GM12878 (cell line): ENCODE measurements around the gene PSRC1.

Source experiments
- BACH1 ChIP-seq: fragments of 450-650 bp; IDR thresholded peaks from 2 replicates; pipeline ENCODE4 v1.6.1; 2017; ENCODE audit warnings: mild to moderate bottlenecking, borderline replicate concordance
- CTCF ChIP-seq, 3 experiments: IDR thresholded peaks in 2 of 3; conservative IDR thresholded peaks in 1 of 3; 2 replicates each; pipeline ENCODE4 v1.5.1; 2011; ENCODE audit warnings: low read depth in 3 of 3, low read length in 3 of 3, mild to moderate bottlenecking in 3 of 3, control low read depth in 2 of 3, moderate library complexity in 2 of 3, inconsistent platforms in 1 of 3, mixed read lengths in 1 of 3; ENCODE audit not compliant: control insufficient read depth in 2 of 3, insufficient read depth in 1 of 3; ENCODE audit errors: extremely low read depth in 1 of 3
- EP300 ChIP-seq, 2 experiments: fragments of 150-350 bp in 1 of 2; IDR thresholded peaks; 2 replicates each; pipeline ENCODE4 v1.6.1; 2011 to 2012; ENCODE audit warnings: low read depth in 2 of 2, low read length in 2 of 2, borderline replicate concordance in 1 of 2, improper control_type of control experiment in 1 of 2, inconsistent platforms in 1 of 2; ENCODE audit not compliant: control insufficient read depth in 1 of 2
- ESRRA ChIP-seq: IDR thresholded peaks from 2 replicates; pipeline ENCODE4 v1.6.1; 2012; ENCODE audit warnings: mild to moderate bottlenecking, low read length, improper control_type of control experiment
- EZH2 ChIP-seq: IDR thresholded peaks from 2 replicates; pipeline ENCODE4 v1.6.1; 2012; ENCODE audit warnings: low read depth, mild to moderate bottlenecking, control low read depth, inconsistent platforms, low read length, borderline replicate concordance; ENCODE audit not compliant: control insufficient read depth
- FOS ChIP-seq: IDR thresholded peaks from 3 replicates; pipeline ENCODE4 v1.6.1; 2011; ENCODE audit warnings: borderline replicate concordance; ENCODE audit not compliant: insufficient read length; ENCODE audit errors: extremely low read depth
- SMAD1 ChIP-seq: fragments of 450-650 bp; IDR thresholded peaks from 2 replicates; pipeline ENCODE4 v1.6.1; 2018; ENCODE audit warnings: mild to moderate bottlenecking, low read depth; ENCODE audit not compliant: partially characterized antibody
- USF2 ChIP-seq: IDR thresholded peaks from 2 replicates; pipeline ENCODE4 v1.6.1; 2011; ENCODE audit warnings: low read depth, low read length, improper control_type of control experiment, borderline replicate concordance
- YY1 ChIP-seq: IDR thresholded peaks from 2 replicates; pipeline ENCODE4 v1.6.1; 2011; ENCODE audit warnings: low read depth, mild to moderate bottlenecking, low read length

- TF ChIP-seq ESRRA (no peak), YY1 (no peak), CTCF (IDR thresholded peaks at IDR 0.05 in 2 of 3, conservative IDR thresholded peaks at IDR 0.05 in 1 of 3; ENCODE audit: control insufficient read depth in 2 of 3, extremely low read depth in 1 of 3, insufficient read depth in 1 of 3, low read depth in 3 of 3, low read length in 3 of 3) (no peak), FOS (no peak), SMAD1 (no peak), USF2 (no peak), BACH1 (no peak), EZH2 (no peak), EP300 (IDR thresholded peaks at IDR 0.05; ENCODE audit: borderline replicate concordance in 1 of 2, control insufficient read depth in 1 of 2, low read depth in 2 of 2, low read length in 2 of 2) (no peak)
Observed at GRCh38 chr1:109248797-109249629, 33.9 kb downstream of the PSRC1 start, which contains the start of gene CELSR2.
